Calu3 (cell line): ENCODE data around the gene EYS. TPM values are rescaled to one million over a fixed set of nuclear protein-coding genes. Genes with fewer than 3 reads are reported as not detected.

Experiments used
- BruUV-seq: library from RNA; stranded (reverse); fragments of 400-500 nt; replicated peaks from 2 replicates; lab custom pipeline; 2021; lab: Mats Ljungman, UMichigan
- CTCF ChIA-PET: fragments of 300-600 bp; sonication (Branson Sonifier 250); formaldehyde crosslinking; loops from one replicate; lab custom pipeline; 2022; ENCODE audit warnings: antibody characterized with exemption; lab: Charles Lee
- DNase-seq: peaks from one replicate; pipeline ENCODE4 v3.0.0; 2022
- H3K27ac Mint-ChIP-seq: one replicate; pipeline ENCODE4 v1.8.0; 2022; ENCODE audit warnings: mixed read lengths; ENCODE audit not compliant: unreplicated experiment
- H3K27me3 Mint-ChIP-seq: one replicate; pipeline ENCODE4 v1.8.0; 2022; ENCODE audit warnings: mixed read lengths; ENCODE audit not compliant: unreplicated experiment
- H3K36me3 Mint-ChIP-seq: one replicate; pipeline ENCODE4 v1.8.0; 2022; ENCODE audit warnings: mild to moderate bottlenecking, moderate library complexity, mixed read lengths; ENCODE audit not compliant: insufficient read depth, unreplicated experiment
- H3K4me1 Mint-ChIP-seq: one replicate; pipeline ENCODE4 v1.8.0; 2022; ENCODE audit warnings: mild to moderate bottlenecking, low read depth, mixed read lengths; ENCODE audit not compliant: unreplicated experiment
- H3K4me3 Mint-ChIP-seq: one replicate; pipeline ENCODE4 v1.8.0; 2022; ENCODE audit warnings: mild to moderate bottlenecking, low read depth, moderate library complexity, mixed read lengths; ENCODE audit not compliant: unreplicated experiment
- H3K9me3 Mint-ChIP-seq: one replicate; pipeline ENCODE4 v1.8.0; 2022; ENCODE audit warnings: low read depth, mixed read lengths; ENCODE audit not compliant: unreplicated experiment
- CTCF ChIP-seq: fragments of 200-600 bp; IDR thresholded peaks from one replicate; pipeline ENCODE4 v1.8.0; 2022; ENCODE audit warnings: antibody characterized with exemption; ENCODE audit not compliant: unreplicated experiment
- intact Hi-C: fragments of 100-400 bp; cut with micrococcal nuclease; formaldehyde crosslinking; loops from one replicate; pipeline ENCODE4 v1.10.0; 2022; ENCODE audit not compliant: unreplicated experiment
- total RNA-seq: library from RNA; stranded (reverse); gene quantifications from 2 replicates; pipeline ENCODE4 v1.2.3, GENCODE V29; 2022

The EYS gene
- total RNA-seq, 1 experiment from 2014 or later: not detected

GRCh38 chr6:64516393-64516792 is 1190.6 kb downstream of the EYS start:
- no peaks in the 10 kb centered on the region for H3K36me3 Mint-ChIP-seq
- no peak overlapping the region for H3K27ac Mint-ChIP-seq
- H3K27me3 Mint-ChIP-seq: no peaks in the 10 kb centered on the region
- H3K9me3 Mint-ChIP-seq: peaks cover 14% of the 10 kb centered on the region
- intact Hi-C loops: no loop called here
- TF ChIP-seq CTCF: no peak
- DNase-seq: no peak
- CTCF ChIA-PET: no interaction called here
- H3K4me1 Mint-ChIP-seq: no peaks in the 10 kb centered on the region
- no TSS peak for BruUV-seq
- no peak overlapping the region for H3K4me3 Mint-ChIP-seq

DNA sequence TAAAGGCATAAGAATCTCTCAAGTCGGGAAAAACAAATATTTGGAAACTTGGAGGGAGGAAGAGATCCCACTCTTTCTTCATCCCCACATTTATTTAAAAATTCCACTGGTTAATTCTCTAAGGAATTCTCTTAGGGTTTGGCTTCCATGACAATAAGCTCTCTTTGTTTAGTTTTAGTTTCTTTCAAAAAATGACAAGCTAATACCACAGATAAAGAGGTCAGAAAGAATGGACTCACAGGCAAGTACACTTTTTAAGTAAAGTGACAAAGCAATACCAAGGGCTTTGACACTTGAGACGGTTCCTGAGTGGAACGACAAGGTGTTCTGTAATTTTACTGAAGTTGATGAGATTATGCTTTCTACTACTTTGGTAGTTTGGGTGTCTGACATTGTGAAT is 1199.4 kb downstream of the EYS start:
- Mint-ChIP-seq H3K27ac (no peak overlapping the region), H3K36me3 (no peaks in the 10 kb centered on the region), H3K4me1 (no peaks in the 10 kb centered on the region), H3K9me3 (peaks cover 6% of the 10 kb centered on the region), H3K4me3 (no peak overlapping the region), H3K27me3 (no peaks in the 10 kb centered on the region)
- CTCF ChIA-PET: no interaction called here
- BruUV-seq: no TSS peak
- intact Hi-C loops: no loop called here
- no peak for DNase-seq
- no peak for TF ChIP-seq CTCF

GRCh38 chr6:64505312-64505711 is 1201.7 kb downstream of the EYS start:
- DNase-seq: no peak
- intact Hi-C loops: no loop called here
- Mint-ChIP-seq H3K27ac (no peak overlapping the region), H3K4me3 (no peak overlapping the region), H3K4me1 (no peaks in the 10 kb centered on the region), H3K9me3 (peaks cover 2% of the 10 kb centered on the region), H3K36me3 (no peaks in the 10 kb centered on the region), H3K27me3 (no peaks in the 10 kb centered on the region)
- no TSS peak for BruUV-seq
- CTCF ChIA-PET: no interaction called here
- TF ChIP-seq CTCF: no peak

- no peaks in the 10 kb centered on the region for H3K4me1 Mint-ChIP-seq
- DNase-seq: no peak
- H3K27ac Mint-ChIP-seq: no peak overlapping the region
- peaks cover 4% of the 10 kb centered on the region for H3K9me3 Mint-ChIP-seq
- H3K4me3 Mint-ChIP-seq: no peak overlapping the region
- intact Hi-C loops: no loop called here
- CTCF ChIA-PET: no interaction called here
- H3K36me3 Mint-ChIP-seq: no peaks in the 10 kb centered on the region
- H3K27me3 Mint-ChIP-seq: no peaks in the 10 kb centered on the region
- no peak for TF ChIP-seq CTCF
- BruUV-seq: no TSS peak
These were observed 1202.5 kb downstream of the EYS start for GRCh38 chr6:64504503-64504902.
